GM18870 (cell line): ENCODE measurements around the gene CHD6.
"Not testable (repeated sequence)": the region's sequence is repeated elsewhere in the genome, so short reads cannot be mapped to it uniquely, and the experiment has no call there.

ENCODE experiments used
- ATAC-seq: cut with Tn5 transposase; IDR thresholded peaks from one replicate; pipeline ENCODE4 v1.9.1; 2021; ENCODE audit warnings: moderate library complexity; ENCODE audit not compliant: unreplicated experiment

Gene CHD6

GRCh38 chr20:41544472-41544871 is 73.7 kb downstream of the CHD6 start:
- ATAC-seq = no peak

- ATAC-seq = no peak
These were observed 77.3 kb downstream of the CHD6 start for GRCh38 chr20:41540918-41541317.

- ATAC-seq = no peak
These were observed 77.7 kb downstream of the CHD6 start for GRCh38 chr20:41540459-41540858.

- no peak for ATAC-seq
These were observed 79.2 kb downstream of the CHD6 start for GRCh38 chr20:41538810-41539596.

GRCh38 chr20:41537865-41538264 is 80.3 kb downstream of the CHD6 start:
- ATAC-seq = no peak

- not testable (repeated sequence) for ATAC-seq
These were observed 82.6 kb downstream of the CHD6 start for GRCh38 chr20:41535551-41535950.

GRCh38 chr20:41534842-41535241 is 83.3 kb downstream of the CHD6 start:
- no peak for ATAC-seq

- no peak for ATAC-seq
These were observed 84.0 kb downstream of the CHD6 start for GRCh38 chr20:41534170-41534569.

GRCh38 chr20:41533537-41534136 is 84.5 kb downstream of the CHD6 start:
- ATAC-seq = no peak

- no peak for ATAC-seq
These were observed 85.2 kb downstream of the CHD6 start for GRCh38 chr20:41532935-41533334.

GRCh38 chr20:41531518-41532275 is 86.5 kb downstream of the CHD6 start:
- ATAC-seq = no peak

GRCh38 chr20:41530923-41531322 is 87.3 kb downstream of the CHD6 start:
- no peak for ATAC-seq

- ATAC-seq = no peak
These were observed 91.8 kb downstream of the CHD6 start for GRCh38 chr20:41526327-41526726.

GRCh38 chr20:41524980-41525613 is 93.1 kb downstream of the CHD6 start:
- no peak for ATAC-seq

- ATAC-seq = no peak
These were observed 94.3 kb downstream of the CHD6 start for GRCh38 chr20:41523857-41524256.

GRCh38 chr20:41513829-41514228 is 104.3 kb downstream of the CHD6 start:
- ATAC-seq = no peak

- no peak for ATAC-seq
These were observed 105.6 kb downstream of the CHD6 start for GRCh38 chr20:41512624-41513023.

- ATAC-seq = no peak
These were observed 107.2 kb downstream of the CHD6 start for GRCh38 chr20:41510847-41511450.

GRCh38 chr20:41510224-41510623 is 108.0 kb downstream of the CHD6 start:
- ATAC-seq = no peak

- ATAC-seq = no peak
These were observed 108.6 kb downstream of the CHD6 start for GRCh38 chr20:41509316-41510200.
